Progenitor cell of endocrine pancreas (in vitro differentiated cells): ENCODE data around the gene MPP3. TPM values are rescaled to one million over a fixed set of nuclear protein-coding genes. Genes with fewer than 3 reads are reported as not detected.

ENCODE experiments used
- DNase-seq: peaks from one replicate; pipeline ENCODE4 v3.0.0; 2021; ENCODE audit warnings: low spot score; ENCODE audit not compliant: unreplicated experiment
- H3K27ac Mint-ChIP-seq: 2 replicates; pipeline ENCODE4 v1.8.0; 2021; ENCODE audit warnings: mild to moderate bottlenecking, moderate library complexity, mixed read lengths
- H3K27me3 Mint-ChIP-seq: 2 replicates; pipeline ENCODE4 v1.8.0; 2021; ENCODE audit warnings: mixed read lengths
- H3K36me3 Mint-ChIP-seq: 2 replicates; pipeline ENCODE4 v1.8.0; 2022; ENCODE audit warnings: mixed read lengths; ENCODE audit not compliant: insufficient read depth
- H3K4me1 Mint-ChIP-seq: 2 replicates; pipeline ENCODE4 v1.8.0; 2021; ENCODE audit warnings: low read depth, mixed read lengths
- H3K4me3 Mint-ChIP-seq: 2 replicates; pipeline ENCODE4 v1.8.0; 2021; ENCODE audit warnings: low read depth, mild to moderate bottlenecking, moderate library complexity, mixed read lengths
- H3K9me3 Mint-ChIP-seq: 2 replicates; pipeline ENCODE4 v1.8.0; 2021; ENCODE audit warnings: low read depth, mixed read lengths
- total RNA-seq: library from RNA; stranded (reverse); gene quantifications from 2 replicates; pipeline ENCODE4 v1.2.1, GENCODE V29; 2021
- TF ChIP-seq, protein P1 (sequence below): fragments of 200-600 bp; sonication (generic); IDR thresholded peaks from one replicate; pipeline ENCODE4 v1.5.0; 2021; ENCODE audit warnings: antibody characterized with exemption, mild to moderate bottlenecking; ENCODE audit not compliant: unreplicated experiment

The MPP3 gene
- total RNA-seq, 1 donor from 2014 or later: 12.6 TPM

DNA sequence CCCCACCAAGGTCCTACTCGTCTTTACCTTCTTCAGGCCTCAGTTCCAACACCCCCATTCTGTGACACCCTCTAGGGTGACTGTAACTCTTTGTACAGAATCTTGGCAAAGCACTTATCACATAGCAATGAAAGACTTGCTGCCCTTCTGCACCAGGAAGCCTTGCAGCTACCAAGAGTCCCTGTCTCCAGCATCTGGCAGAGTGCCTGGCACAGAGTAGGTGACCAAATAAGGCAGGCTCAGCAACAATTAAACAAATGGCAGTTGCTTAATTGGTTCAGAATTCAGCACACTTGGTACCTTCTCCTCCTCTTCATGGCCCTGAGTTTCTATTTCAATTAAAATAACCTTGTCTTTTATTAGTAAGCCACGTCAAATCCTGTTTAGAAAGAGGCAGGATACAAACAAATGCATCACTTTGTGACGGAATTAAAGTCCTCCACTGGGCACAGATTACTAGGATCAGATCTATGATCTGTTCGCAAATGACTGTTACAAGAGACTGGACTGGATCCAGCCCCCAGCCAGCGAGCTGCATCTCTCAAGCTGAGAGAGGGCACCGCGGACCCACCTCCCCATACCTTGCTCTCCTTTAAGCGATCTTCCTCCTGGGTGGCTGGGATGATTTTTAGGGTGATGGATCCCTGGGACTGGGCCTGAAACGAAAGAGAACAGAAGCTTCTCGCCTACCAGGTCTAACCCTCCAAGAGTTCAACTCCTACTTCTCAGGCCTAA is 9.4 kb downstream of the MPP3 start:
- Mint-ChIP-seq H3K9me3 (no peaks in the 10 kb centered on the region), H3K27ac (no peak overlapping the region), H3K4me3 (no peak overlapping the region), H3K36me3 (peaks cover 1% of the 10 kb centered on the region), H3K27me3 (no peaks in the 10 kb centered on the region), H3K4me1 (no peaks in the 10 kb centered on the region)
- DNase-seq: no peak
- TF ChIP-seq, protein P1, sequence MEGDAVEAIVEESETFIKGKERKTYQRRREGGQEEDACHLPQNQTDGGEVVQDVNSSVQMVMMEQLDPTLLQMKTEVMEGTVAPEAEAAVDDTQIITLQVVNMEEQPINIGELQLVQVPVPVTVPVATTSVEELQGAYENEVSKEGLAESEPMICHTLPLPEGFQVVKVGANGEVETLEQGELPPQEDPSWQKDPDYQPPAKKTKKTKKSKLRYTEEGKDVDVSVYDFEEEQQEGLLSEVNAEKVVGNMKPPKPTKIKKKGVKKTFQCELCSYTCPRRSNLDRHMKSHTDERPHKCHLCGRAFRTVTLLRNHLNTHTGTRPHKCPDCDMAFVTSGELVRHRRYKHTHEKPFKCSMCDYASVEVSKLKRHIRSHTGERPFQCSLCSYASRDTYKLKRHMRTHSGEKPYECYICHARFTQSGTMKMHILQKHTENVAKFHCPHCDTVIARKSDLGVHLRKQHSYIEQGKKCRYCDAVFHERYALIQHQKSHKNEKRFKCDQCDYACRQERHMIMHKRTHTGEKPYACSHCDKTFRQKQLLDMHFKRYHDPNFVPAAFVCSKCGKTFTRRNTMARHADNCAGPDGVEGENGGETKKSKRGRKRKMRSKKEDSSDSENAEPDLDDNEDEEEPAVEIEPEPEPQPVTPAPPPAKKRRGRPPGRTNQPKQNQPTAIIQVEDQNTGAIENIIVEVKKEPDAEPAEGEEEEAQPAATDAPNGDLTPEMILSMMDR: no peak

DNA sequence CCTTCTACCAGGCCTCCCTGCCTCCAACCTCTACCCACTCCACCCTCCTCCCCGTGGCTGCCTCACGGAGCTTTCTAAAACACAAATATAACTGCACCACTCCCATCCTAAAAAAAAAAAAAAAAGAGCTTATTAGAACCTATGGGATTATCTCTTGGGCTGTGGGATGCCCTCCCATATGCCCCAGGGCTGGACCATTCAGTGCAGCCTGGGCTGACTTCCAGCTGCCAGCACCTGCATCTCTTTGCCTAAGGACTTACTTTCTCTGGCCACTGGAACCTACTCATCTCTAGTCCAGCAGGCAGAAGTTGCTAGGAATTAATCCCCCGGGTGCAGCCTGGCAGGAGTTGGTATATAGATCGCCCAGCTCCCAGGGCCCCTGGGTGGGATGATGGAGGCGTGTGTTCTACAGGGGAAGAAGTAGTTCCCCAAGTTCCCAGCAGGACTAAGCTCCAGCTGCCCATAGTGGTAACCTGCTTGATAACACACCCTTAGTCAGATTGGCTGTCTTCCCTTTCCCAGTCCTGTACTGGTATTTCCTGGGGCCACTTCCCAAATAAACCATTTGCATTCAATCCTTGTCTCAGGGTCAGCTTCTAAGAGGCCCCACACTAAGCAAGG is 10.3 kb downstream of the MPP3 start:
- peaks cover 1% of the 10 kb centered on the region for H3K36me3 Mint-ChIP-seq
- H3K4me3 Mint-ChIP-seq: no peak overlapping the region
- no peaks in the 10 kb centered on the region for H3K4me1 Mint-ChIP-seq
- DNase-seq: no peak
- no peaks in the 10 kb centered on the region for H3K27me3 Mint-ChIP-seq
- no peaks in the 10 kb centered on the region for H3K9me3 Mint-ChIP-seq
- H3K27ac Mint-ChIP-seq: no peak overlapping the region
- TF ChIP-seq, protein P1: no peak

DNA sequence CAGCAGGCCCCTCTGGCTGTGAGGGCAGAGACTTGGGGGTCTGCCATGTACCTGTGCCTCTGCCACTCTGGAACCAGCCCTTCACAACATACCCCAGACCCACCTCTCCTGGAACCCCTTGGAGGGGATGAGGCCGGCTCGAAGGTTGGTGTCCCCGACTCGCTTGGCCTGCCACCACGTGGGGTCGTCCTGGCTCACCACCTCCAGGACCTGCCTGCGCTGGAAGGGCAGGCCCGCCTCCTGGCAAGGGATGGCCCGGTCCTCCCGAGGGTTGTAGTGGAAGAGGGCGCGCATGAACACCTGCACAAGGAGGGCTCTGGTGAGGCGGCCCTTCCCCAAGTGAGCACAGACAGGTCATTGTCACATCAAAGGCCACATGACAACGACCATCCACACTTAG is 12.2 kb downstream of the MPP3 start:
- TF ChIP-seq, protein P1: no peak
- Mint-ChIP-seq H3K27ac (no peak overlapping the region), H3K27me3 (no peaks in the 10 kb centered on the region), H3K4me3 (no peak overlapping the region), H3K36me3 (peaks cover 1% of the 10 kb centered on the region), H3K9me3 (no peaks in the 10 kb centered on the region), H3K4me1 (no peaks in the 10 kb centered on the region)
- no peak for DNase-seq

DNA sequence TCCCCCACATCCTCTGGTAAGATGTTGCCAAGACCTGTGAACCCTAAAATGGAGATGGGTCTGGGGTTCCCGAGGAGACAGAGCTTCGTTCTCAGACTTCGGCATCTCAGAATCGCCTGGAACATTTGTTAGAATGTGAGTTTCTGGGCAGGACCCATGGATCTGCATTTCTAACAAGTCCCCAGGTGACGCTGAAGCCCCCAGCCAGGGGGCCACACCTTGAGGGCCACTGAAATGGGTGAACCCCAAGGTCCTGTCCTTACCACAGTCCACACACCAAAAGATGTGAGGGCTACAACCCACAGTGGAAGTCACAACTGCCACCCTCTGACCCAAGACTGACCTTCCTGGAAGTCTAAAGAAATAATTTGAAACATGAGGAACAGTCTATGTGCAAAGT is 14.0 kb downstream of the MPP3 start:
- DNase-seq: no peak
- no peaks in the 10 kb centered on the region for H3K27me3 Mint-ChIP-seq
- H3K36me3 Mint-ChIP-seq: peaks cover 6% of the 10 kb centered on the region
- H3K4me3 Mint-ChIP-seq: no peak overlapping the region
- TF ChIP-seq, protein P1: no peak
- H3K9me3 Mint-ChIP-seq: no peaks in the 10 kb centered on the region
- no peak overlapping the region for H3K27ac Mint-ChIP-seq
- no peaks in the 10 kb centered on the region for H3K4me1 Mint-ChIP-seq

DNA sequence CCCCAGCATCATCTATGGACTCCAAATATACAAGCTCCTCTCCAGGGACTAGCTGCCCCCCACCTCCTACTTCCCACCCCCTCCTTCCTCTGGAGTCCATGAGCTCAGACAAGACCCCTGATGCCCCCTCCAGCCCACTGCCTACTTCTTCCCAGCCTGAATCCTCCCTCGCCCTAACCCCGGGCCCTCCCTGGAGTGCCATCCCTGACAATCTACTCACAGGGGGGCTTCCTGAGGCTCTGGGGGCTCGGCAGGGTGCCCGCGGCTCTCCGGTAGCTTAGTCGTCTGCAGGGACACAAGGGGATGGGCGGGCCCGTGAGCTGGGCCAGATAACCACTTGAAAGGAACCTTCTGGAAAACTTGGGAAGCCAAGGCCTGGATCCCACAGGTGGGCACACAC is 15.1 kb downstream of the MPP3 start:
- Mint-ChIP-seq H3K4me1 (no peaks in the 10 kb centered on the region), H3K9me3 (no peaks in the 10 kb centered on the region), H3K4me3 (no peak overlapping the region), H3K27ac (no peak overlapping the region), H3K36me3 (peaks cover 6% of the 10 kb centered on the region), H3K27me3 (no peaks in the 10 kb centered on the region)
- TF ChIP-seq, protein P1: no peak
- DNase-seq: no peak
